Epithelial cell of esophagus (primary cell): ENCODE results near the gene ISX.

Source experiments
- DNase-seq: peaks from one replicate; pipeline ENCODE4 v3.0.0; 2010; ENCODE audit warnings: low read depth
- H3K4me3 ChIP-seq: 2 replicates; pipeline ENCODE4 v1.5.1; 2011; ENCODE audit warnings: mild to moderate bottlenecking, low read length, control low read depth
- CTCF ChIP-seq: IDR thresholded peaks from 2 replicates; pipeline ENCODE4 v1.5.1; 2011; ENCODE audit warnings: low read depth, mild to moderate bottlenecking, low read length, control low read depth, inconsistent platforms; ENCODE audit not compliant: insufficient read depth; ENCODE audit errors: missing control alignments

ISX gene

GRCh38 chr22:35064664-35065063 lies 1.3 kb upstream of the ISX start:
- TF ChIP-seq CTCF, result no peak

GRCh38 chr22:35065183-35065582 lies 775 bp upstream of the ISX start:
- DNase-seq, result no peak
- no peak for TF ChIP-seq CTCF
- no peak overlapping the region for H3K4me3 ChIP-seq

More at GRCh38 chr22:35064664-35065063, 1.3 kb upstream of the ISX start:
- no peak overlapping the region for H3K4me3 ChIP-seq
- no peak for DNase-seq

- TF ChIP-seq CTCF, result no peak
- H3K4me3 ChIP-seq, result no peak overlapping the region
- DNase-seq, result no peak
Observed at GRCh38 chr22:35066768-35067167, 810 bp downstream of the ISX start.

- DNase-seq, result no peak
- TF ChIP-seq CTCF, result no peak
- no peak overlapping the region for H3K4me3 ChIP-seq
Observed at GRCh38 chr22:35069541-35069940, 3.6 kb downstream of the ISX start.

GRCh38 chr22:35070451-35071093 lies 4.6 kb downstream of the ISX start:
- H3K4me3 ChIP-seq, result no peak overlapping the region
- peak; percentile 17 for DNase-seq

GRCh38 chr22:35071784-35072183 lies 5.8 kb downstream of the ISX start:
- DNase-seq, result peak; percentile 44
- TF ChIP-seq CTCF, result no peak

More at GRCh38 chr22:35070451-35071093, 4.6 kb downstream of the ISX start:
- TF ChIP-seq CTCF, result no peak

GRCh38 chr22:35072925-35073324 lies 7.0 kb downstream of the ISX start:
- no peak overlapping the region for H3K4me3 ChIP-seq
- peak; percentile 13 for DNase-seq
- no peak for TF ChIP-seq CTCF

More at GRCh38 chr22:35071784-35072183, 5.8 kb downstream of the ISX start:
- H3K4me3 ChIP-seq, result no peak overlapping the region
